Raji (cell line): ENCODE data around the gene CBX4.

Source experiments
- POLR2A ChIP-seq: IDR thresholded peaks from 2 replicates; pipeline ENCODE4 v1.6.1; 2011; ENCODE audit warnings: low read depth, low read length, control low read depth; ENCODE audit not compliant: insufficient read depth

The CBX4 gene

DNA sequence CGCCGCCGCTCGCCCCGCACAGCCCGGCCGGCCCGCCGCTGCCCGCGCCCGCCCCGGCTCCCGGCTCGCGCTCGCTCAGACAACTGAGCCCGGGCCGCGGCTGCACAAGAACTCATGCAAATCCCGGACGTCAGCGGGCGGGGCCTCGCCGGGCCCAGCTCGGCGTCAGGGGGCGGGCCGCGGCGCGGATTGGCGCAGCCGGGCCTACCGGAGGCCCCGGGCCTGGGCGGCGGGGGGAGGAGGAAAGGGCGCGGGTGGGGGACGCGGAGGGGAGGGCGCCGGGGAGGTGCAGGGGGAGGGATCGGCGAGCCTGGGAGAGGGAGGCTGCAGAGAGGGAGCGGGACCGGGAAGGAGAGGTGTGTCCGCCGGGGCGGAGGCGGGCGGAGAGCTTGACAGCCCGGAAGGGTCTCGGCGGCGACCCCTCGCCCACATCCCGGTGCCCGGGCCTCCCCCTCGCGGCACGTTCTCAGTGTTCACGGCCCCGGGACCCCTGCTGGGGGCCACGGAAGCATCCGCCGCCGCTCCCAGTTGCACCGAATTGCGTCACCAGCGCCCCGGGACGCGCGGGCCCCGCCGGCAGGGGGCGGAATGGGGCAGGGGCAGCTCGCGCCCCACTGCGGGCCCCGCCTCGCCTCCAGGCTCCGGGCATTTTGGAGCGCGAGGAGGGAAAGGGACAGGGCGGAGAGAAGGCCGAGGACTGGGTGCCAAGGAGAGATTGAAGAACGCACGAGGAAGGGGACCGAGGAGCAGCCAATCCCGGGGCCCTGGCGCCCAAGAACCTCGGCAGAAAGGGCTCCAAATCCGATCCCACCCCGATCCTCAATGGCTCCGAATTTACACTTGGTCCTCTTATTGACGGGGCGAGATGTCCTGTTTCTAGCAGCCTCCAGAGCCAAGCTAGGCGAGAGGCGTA lies at the start of gene CBX4:
Gene CBX4, minus strand, starts transcription at position 85 of the 913 bp plus-strand sequence. CDS start 189 bp downstream, outside the sequence.
- peak; percentile 65 for TF ChIP-seq POLR2A

- no peak for TF ChIP-seq POLR2A
Observed at GRCh38 chr17:79888009-79888540, 48.8 kb upstream of the CBX4 start.

DNA sequence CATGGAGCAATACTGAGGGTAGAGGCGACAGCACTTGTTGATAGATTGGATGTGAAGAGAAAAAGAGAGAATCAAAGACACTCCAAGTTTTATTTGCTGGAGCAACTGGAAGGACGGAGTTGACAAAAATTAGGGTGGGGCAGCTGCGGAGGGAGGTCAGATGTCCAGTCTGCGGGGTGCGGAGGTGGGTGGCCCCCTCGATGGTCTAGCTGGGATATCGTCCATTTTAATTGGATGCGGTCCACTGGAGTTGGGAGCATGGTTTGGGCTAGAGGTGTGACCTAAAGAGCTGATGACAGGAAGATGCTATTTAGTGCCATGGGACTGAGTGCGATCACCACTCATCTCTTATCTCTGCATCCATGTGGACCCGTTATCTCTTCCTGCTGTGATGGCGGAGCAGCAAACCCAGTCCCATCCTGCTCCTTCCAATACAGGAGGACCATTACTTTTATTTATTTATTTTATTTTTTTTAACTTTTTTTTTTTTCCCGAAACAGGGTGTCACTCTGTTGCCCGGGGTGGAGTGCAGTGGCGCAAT lies 48.3 kb upstream of the CBX4 start:
- no peak for TF ChIP-seq POLR2A

DNA sequence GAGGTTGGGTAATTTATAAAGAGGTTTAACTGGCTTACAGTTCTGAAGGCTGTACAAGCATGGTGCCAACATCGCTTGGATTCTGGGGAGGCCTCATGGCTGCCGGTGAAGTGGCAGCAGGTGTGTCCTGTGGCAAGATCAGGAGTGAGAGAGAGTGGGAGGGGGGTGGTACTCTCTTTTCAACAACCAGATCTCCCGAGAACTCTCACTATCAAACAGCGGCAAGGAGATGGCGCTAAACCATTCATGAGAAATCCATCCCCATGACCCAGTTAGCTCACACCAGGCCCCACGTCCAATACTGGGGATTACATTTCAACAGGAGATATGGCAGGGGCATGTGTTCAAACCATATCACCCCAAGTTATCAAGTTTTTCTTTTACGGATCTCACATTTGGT lies 44.0 kb upstream of the CBX4 start:
- no peak for TF ChIP-seq POLR2A

GRCh38 chr17:79878329-79878947 lies 39.2 kb upstream of the CBX4 start:
- TF ChIP-seq POLR2A: no peak

DNA sequence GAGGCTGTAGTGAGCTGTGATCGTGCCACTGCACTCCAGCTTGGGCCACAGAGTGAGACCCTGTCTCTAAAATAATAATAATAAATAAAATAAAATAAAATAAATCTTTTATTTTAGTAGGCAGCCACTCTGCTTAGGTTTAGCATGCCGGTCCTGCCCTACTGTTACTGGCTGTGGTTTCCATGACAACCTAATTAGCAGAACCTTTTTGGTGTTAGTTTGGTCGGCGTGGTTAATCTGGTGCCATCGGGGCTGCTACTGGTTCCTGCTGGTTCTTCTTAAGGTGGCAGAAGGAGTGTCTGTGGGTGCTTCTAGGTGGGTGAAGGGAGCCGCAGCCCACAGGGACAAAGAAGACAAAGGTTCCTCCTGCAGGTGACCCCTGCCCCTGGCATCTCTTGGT lies 37.8 kb upstream of the CBX4 start:
- no peak for TF ChIP-seq POLR2A

DNA sequence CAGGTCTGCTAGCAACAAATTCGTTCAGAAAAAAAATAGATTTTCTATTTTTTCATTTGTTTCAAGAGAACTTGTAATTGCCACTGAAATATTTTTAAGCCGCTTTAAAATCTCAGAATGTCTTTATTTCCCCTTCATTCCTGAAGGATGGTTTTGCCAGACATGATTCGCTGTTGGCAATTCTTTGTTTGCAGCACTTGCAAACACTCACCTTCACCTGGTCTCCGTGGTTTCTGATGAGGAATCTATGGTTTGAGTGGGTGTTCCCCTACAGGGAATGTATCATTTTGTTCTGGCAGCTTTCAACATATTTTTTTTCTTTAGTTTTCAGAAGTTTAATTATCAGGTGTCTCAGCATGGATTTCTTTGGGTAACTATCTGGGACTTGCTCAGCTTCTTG lies 36.3 kb upstream of the CBX4 start:
- TF ChIP-seq POLR2A: no peak

- no peak for TF ChIP-seq POLR2A
Observed at GRCh38 chr17:79874329-79874981, 35.2 kb upstream of the CBX4 start.

DNA sequence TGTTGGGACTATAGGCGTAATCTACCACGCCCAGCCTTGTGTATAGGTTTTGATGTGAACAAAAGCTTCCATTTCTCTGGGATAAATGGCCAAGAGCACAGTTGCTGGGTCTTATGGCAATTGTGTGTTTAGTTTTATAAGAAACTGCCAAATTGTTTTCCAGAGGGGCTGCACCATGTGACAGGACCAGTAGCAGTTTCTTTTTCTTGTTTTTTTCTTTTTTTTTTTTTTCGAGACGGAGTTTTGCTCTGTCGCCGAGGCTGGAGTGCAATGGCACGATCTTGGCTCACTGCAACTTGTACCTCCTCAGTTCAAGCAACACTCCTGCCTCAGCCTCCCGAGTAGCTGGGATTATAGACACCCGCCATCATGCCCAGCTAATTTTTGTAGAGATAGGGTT lies 34.3 kb upstream of the CBX4 start:
- TF ChIP-seq POLR2A: no peak

GRCh38 chr17:79872762-79873161 lies 33.5 kb upstream of the CBX4 start:
- TF ChIP-seq POLR2A: no peak

- TF ChIP-seq POLR2A: no peak
Observed at GRCh38 chr17:79871131-79871530, 31.9 kb upstream of the CBX4 start.

DNA sequence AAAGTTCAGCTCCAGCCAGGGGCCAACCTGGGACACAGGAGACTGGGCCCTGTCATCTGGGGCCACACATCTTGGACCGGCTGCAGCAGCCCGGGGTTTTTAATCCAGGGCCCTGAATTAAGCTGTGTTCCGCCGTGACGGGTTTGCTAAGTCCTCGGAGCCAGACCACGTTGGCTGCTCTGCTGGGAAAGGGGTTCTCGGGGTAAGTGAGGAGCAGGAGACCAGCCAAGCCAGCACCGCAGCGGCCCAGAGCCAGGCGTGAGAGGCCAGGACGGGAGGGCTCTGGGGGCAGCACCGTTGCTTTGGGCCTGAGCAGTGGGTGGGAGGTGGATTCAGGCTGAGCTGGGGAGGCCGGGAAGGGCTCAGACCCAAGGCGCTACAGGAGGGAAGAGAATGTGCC lies 31.3 kb upstream of the CBX4 start:
- no peak for TF ChIP-seq POLR2A

DNA sequence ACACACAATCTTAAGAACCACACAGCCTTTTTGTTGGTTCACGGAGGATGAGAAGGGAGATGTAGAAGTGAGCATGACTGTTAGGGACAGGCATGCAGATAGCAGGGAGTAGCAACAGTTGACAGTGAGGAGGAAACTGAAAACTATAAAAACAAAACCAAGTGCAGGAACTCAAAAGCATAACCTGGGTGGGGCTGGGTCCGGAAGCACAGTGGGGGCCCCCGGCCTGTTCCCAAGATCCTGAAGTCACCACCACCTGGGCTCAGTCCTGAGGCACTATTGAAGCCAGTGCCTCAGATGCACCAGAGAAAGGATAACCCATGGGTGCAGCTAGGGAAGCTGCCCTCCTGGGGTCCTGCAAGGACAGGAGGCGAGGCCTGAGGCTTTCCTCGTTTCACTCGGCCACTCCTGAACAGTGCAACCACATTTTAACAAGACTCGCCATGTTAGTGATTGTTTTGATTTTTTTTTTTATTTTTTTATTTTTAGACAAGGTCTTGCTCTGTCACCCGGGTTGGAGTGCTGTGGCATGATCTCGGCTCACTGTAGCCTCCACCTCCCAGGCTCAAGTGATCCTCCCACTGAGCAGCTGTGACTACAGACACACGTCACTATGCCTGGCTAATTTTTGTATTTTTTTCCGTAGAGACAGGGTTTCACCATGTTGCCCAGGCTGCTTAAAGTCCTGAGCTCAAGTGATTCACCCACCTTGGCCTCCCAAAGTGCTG lies 27.7 kb upstream of the CBX4 start:
- no peak for TF ChIP-seq POLR2A

GRCh38 chr17:79865351-79866210 lies 26.3 kb upstream of the CBX4 start:
- no peak for TF ChIP-seq POLR2A

DNA sequence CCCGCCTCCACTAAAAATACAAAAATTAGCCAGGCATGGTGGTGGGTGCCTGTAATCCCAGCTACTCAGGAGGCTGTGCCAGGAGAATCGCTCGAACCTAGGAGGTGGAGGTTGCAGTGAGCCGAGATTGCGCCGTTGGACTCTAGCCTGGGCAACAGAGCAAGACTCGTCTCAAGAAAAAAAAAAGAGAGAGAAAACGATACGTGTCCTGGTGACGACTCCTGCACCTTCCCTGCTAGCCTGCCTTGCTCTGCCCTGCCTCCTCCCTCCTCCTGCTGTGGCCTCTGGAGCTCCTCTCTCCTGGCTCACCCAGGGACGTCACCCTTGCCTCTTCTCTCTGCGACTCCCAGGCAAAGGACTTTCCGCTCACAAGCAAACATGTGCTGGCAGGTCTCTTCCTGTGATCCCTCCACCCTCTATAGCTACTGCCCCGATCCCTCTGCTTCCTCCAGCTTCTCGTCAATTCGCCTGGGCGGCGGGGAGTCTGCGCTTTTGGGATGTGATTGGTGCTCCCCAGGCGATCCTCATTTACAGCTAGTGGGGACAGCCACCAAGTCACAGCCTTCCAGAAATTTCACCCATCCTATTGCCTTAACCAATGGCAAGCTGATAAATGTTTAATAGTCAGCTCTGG lies 25.5 kb upstream of the CBX4 start:
- TF ChIP-seq POLR2A: no peak
